ENCODE data around the gene S100A16. TPM values are rescaled to one million over a fixed set of nuclear protein-coding genes. Genes with fewer than 3 reads are reported as not detected.
"Not testable (repeated sequence)": the region's sequence is repeated elsewhere in the genome, so short reads cannot be mapped to it uniquely, and the experiment has no call there.

S100A16 gene
- polyA plus RNA-seq, 3 donors, result 91.9 to 107 (median 106) TPM

GRCh38 chr1:153646672-153647345 is 33.9 kb upstream of the S100A16 start:
- DNase-seq (ENCODE audit: extremely low read depth in 1 of 11, low read depth in 9 of 11, low spot score in 4 of 11), result no peak

GRCh38 chr1:153643816-153644215 is 30.9 kb upstream of the S100A16 start:
- no peak for DNase-seq (ENCODE audit: extremely low read depth in 1 of 11, low read depth in 9 of 11, low spot score in 4 of 11)

- DNase-seq (ENCODE audit: extremely low read depth in 1 of 11, low read depth in 9 of 11, low spot score in 4 of 11), result no peak
Measured at GRCh38 chr1:153643100-153643499, 30.2 kb upstream of the S100A16 start.

- no peak for DNase-seq (ENCODE audit: extremely low read depth in 1 of 11, low read depth in 9 of 11, low spot score in 4 of 11)
Measured at GRCh38 chr1:153642161-153642560, 29.2 kb upstream of the S100A16 start.

- no peak for DNase-seq (ENCODE audit: extremely low read depth in 1 of 11, low read depth in 9 of 11, low spot score in 4 of 11)
Measured at GRCh38 chr1:153640861-153641260, 27.9 kb upstream of the S100A16 start.

GRCh38 chr1:153640213-153640612 is 27.3 kb upstream of the S100A16 start:
- DNase-seq (ENCODE audit: extremely low read depth in 1 of 11, low read depth in 9 of 11, low spot score in 4 of 11), result not testable (repeated sequence)

- DNase-seq (ENCODE audit: extremely low read depth in 1 of 11, low read depth in 9 of 11, low spot score in 4 of 11), result no peak
Measured at GRCh38 chr1:153639280-153639679, 26.3 kb upstream of the S100A16 start.

- no peak for DNase-seq (ENCODE audit: extremely low read depth in 1 of 11, low read depth in 9 of 11, low spot score in 4 of 11)
Measured at GRCh38 chr1:153638261-153638660, 25.3 kb upstream of the S100A16 start.

- no peak for DNase-seq (ENCODE audit: extremely low read depth in 1 of 11, low read depth in 9 of 11, low spot score in 4 of 11)
Measured at GRCh38 chr1:153636312-153636711, 23.4 kb upstream of the S100A16 start.

- no peak for DNase-seq (ENCODE audit: extremely low read depth in 1 of 11, low read depth in 9 of 11, low spot score in 4 of 11)
Measured at GRCh38 chr1:153635872-153636271, 22.9 kb upstream of the S100A16 start.

GRCh38 chr1:153633754-153634665 is 21.1 kb upstream of the S100A16 start, which contains the start of gene CHTOP:
Gene CHTOP (plus strand): TSS chr1:153634066. CDS start chr1:153636589, 2,523 bp downstream.
- peak; percentile 97 to 99 (median 98) for DNase-seq (ENCODE audit: extremely low read depth in 1 of 11, low read depth in 9 of 11, low spot score in 4 of 11)

GRCh38 chr1:153633161-153633753 is 20.3 kb upstream of the S100A16 start:
- DNase-seq (ENCODE audit: extremely low read depth in 1 of 11, low read depth in 9 of 11, low spot score in 4 of 11), result no peak

GRCh38 chr1:153631047-153632022 is 18.4 kb upstream of the S100A16 start:
- DNase-seq (ENCODE audit: extremely low read depth in 1 of 11, low read depth in 9 of 11, low spot score in 4 of 11), result no peak

GRCh38 chr1:153630384-153630783 is 17.4 kb upstream of the S100A16 start:
- no peak for DNase-seq (ENCODE audit: extremely low read depth in 1 of 11, low read depth in 9 of 11, low spot score in 4 of 11)

- no peak for DNase-seq (ENCODE audit: extremely low read depth in 1 of 11, low read depth in 9 of 11, low spot score in 4 of 11)
Measured at GRCh38 chr1:153629971-153630370, 17.0 kb upstream of the S100A16 start.

GRCh38 chr1:153629343-153629665 is 16.4 kb upstream of the S100A16 start:
- no peak for DNase-seq (ENCODE audit: extremely low read depth in 1 of 11, low read depth in 9 of 11, low spot score in 4 of 11)

GRCh38 chr1:153628638-153629342 is 15.9 kb upstream of the S100A16 start:
- no peak for DNase-seq (ENCODE audit: extremely low read depth in 1 of 11, low read depth in 9 of 11, low spot score in 4 of 11)
